PC-3 (cell line): ENCODE results near the gene GRIA4. TPM values are rescaled to one million over a fixed set of nuclear protein-coding genes. Genes with fewer than 3 reads are reported as not detected.

Experiments used
- ATAC-seq: fragments of 200-7000 bp; cut with Tn5 transposase; 2 replicates; pipeline ENCODE4 v1.9.1; 2020; ENCODE audit warnings: mild to moderate bottlenecking, moderate library complexity
- BruUV-seq: library from RNA; stranded (reverse); fragments of 400-500 nt; replicated peaks from 2 replicates; lab custom pipeline; 2021; lab: Mats Ljungman, UMichigan
- CTCF ChIA-PET: fragments of 300-600 bp; sonication (Branson Sonifier 250); formaldehyde crosslinking; loops from one replicate; lab custom pipeline; 2022; ENCODE audit warnings: antibody characterized with exemption; lab: Charles Lee
- POLR2A ChIA-PET: fragments of 300-600 bp; sonication (Branson Sonifier 250); formaldehyde crosslinking; loops from one replicate; lab custom pipeline; 2022; ENCODE audit warnings: antibody characterized with exemption; ENCODE audit not compliant: unreplicated experiment; lab: Charles Lee
- DNase-seq: peaks from one replicate; pipeline ENCODE4 v3.0.0-alpha.2; 2015
- H2AFZ ChIP-seq: fragments of 300-600 bp; sonication (generic); 2 replicates; pipeline ENCODE4 v1.6.0; 2016; ENCODE audit warnings: antibody characterized with exemption, low read length
- H3F3A ChIP-seq: fragments of 300-600 bp; sonication (generic); one replicate; pipeline ENCODE4 v1.6.0; 2017; ENCODE audit warnings: antibody characterized with exemption, low read length, control low read depth, mild to moderate bottlenecking; ENCODE audit not compliant: unreplicated experiment
- H3K27ac ChIP-seq: fragments of 300-600 bp; sonication (generic); 2 replicates; pipeline ENCODE4 v1.5.1; 2016; ENCODE audit warnings: mild to moderate bottlenecking, low read length
- H3K27me3 ChIP-seq: fragments of 300-600 bp; sonication (generic); 2 replicates; pipeline ENCODE4 v1.6.1; 2016; ENCODE audit warnings: low read length, mixed read lengths
- H3K36me3 ChIP-seq: fragments of 300-600 bp; sonication (generic); 2 replicates; pipeline ENCODE4 v1.6.1; 2016; ENCODE audit warnings: low read depth, mixed run types, low read length, mixed read lengths
- H3K4me1 ChIP-seq: fragments of 300-600 bp; sonication (generic); 2 replicates; pipeline ENCODE4 v1.5.1; 2016; ENCODE audit warnings: low read length; ENCODE audit not compliant: insufficient read depth
- H3K4me2 ChIP-seq: fragments of 300-600 bp; sonication (generic); 2 replicates; pipeline ENCODE4 v1.6.0; 2016; ENCODE audit warnings: low read length
- H3K4me3 ChIP-seq: fragments of 300-600 bp; sonication (generic); 2 replicates; pipeline ENCODE4 v1.5.1; 2016; ENCODE audit warnings: mild to moderate bottlenecking, low read length, mixed read lengths
- H3K79me2 ChIP-seq: fragments of 300-600 bp; sonication (generic); 2 replicates; pipeline ENCODE4 v1.6.1; 2017; ENCODE audit warnings: low read length, mixed read lengths
- H3K9ac ChIP-seq: fragments of 300-600 bp; sonication (generic); 2 replicates; pipeline ENCODE4 v1.6.0; 2016; ENCODE audit warnings: mild to moderate bottlenecking, low read length
- H3K9me2 ChIP-seq: fragments of 300-600 bp; sonication (generic); replicated peaks from 2 replicates; pipeline ENCODE4 v1.6.1; 2016; ENCODE audit warnings: mixed run types, low read length, mixed read lengths
- H3K9me3 ChIP-seq: fragments of 300-600 bp; sonication (generic); 2 replicates; pipeline ENCODE4 v1.6.1; 2016; ENCODE audit warnings: low read length, mixed read lengths
- H4K20me1 ChIP-seq: fragments of 300-600 bp; sonication (generic); 2 replicates; pipeline ENCODE4 v1.6.1; 2016; ENCODE audit warnings: low read length, mixed read lengths
- EZH2 ChIP-seq: fragments of 300-600 bp; sonication (generic); IDR thresholded peaks from one replicate; pipeline ENCODE4 v1.6.1; 2017; ENCODE audit warnings: antibody characterized with exemption, mild to moderate bottlenecking, low read length; ENCODE audit not compliant: unreplicated experiment
- EZH2phosphoT487 ChIP-seq: fragments of 300-600 bp; sonication (generic); IDR thresholded peaks from 2 replicates; pipeline ENCODE4 v1.6.1; 2018; ENCODE audit warnings: mild to moderate bottlenecking, antibody characterized with exemption, low read length, borderline replicate concordance
- intact Hi-C: fragments of 100-400 bp; cut with micrococcal nuclease; formaldehyde crosslinking; loops from 2 replicates; pipeline ENCODE4 v1.9.0; 2023
- total RNA-seq: library from RNA; depleted of rRNA; stranded (reverse); fragments of >200 nt; gene quantifications from 2 replicates; pipeline ENCODE4 v1.2.3, GENCODE V29; 2014
- TF ChIP-seq, protein P1 (sequence below): fragments of 300-600 bp; sonication (generic); conservative IDR thresholded peaks from 2 replicates; pipeline ENCODE4 v1.5.1; 2017; ENCODE audit warnings: antibody characterized with exemption, low read depth, mild to moderate bottlenecking, low read length

The GRIA4 gene
- total RNA-seq, 1 experiment from 2014 or later: not detected

- H2AFZ ChIP-seq: no peak overlapping the region
- no peaks in the 10 kb centered on the region for H3K27me3 ChIP-seq
- peaks cover 13% of the 10 kb centered on the region for H3K4me1 ChIP-seq
- H3K9ac ChIP-seq: no peak overlapping the region
- H4K20me1 ChIP-seq: no peaks in the 10 kb centered on the region
- intact Hi-C loops: no loop called here
- ChIA-PET CTCF (no interaction called here), POLR2A (no interaction called here)
- no peak for TF ChIP-seq EZH2
- TF ChIP-seq, protein P1, sequence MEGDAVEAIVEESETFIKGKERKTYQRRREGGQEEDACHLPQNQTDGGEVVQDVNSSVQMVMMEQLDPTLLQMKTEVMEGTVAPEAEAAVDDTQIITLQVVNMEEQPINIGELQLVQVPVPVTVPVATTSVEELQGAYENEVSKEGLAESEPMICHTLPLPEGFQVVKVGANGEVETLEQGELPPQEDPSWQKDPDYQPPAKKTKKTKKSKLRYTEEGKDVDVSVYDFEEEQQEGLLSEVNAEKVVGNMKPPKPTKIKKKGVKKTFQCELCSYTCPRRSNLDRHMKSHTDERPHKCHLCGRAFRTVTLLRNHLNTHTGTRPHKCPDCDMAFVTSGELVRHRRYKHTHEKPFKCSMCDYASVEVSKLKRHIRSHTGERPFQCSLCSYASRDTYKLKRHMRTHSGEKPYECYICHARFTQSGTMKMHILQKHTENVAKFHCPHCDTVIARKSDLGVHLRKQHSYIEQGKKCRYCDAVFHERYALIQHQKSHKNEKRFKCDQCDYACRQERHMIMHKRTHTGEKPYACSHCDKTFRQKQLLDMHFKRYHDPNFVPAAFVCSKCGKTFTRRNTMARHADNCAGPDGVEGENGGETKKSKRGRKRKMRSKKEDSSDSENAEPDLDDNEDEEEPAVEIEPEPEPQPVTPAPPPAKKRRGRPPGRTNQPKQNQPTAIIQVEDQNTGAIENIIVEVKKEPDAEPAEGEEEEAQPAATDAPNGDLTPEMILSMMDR: no peak
- no peak for TF ChIP-seq EZH2phosphoT487
- H3K36me3 ChIP-seq: peaks cover 12% of the 10 kb centered on the region
- H3K9me3 ChIP-seq: no peaks in the 10 kb centered on the region
- BruUV-seq: no TSS peak
- H3K79me2 ChIP-seq: peaks cover 52% of the 10 kb centered on the region
- H3K4me3 ChIP-seq: no peak overlapping the region
- H3K4me2 ChIP-seq: no peak overlapping the region
- DNase-seq (no peak), ATAC-seq (no peak)
- H3F3A ChIP-seq: no peaks in the 10 kb centered on the region
- no peaks in the 10 kb centered on the region for H3K9me2 ChIP-seq
- no peak overlapping the region for H3K27ac ChIP-seq
Observed at GRCh38 chr11:106014620-106015019, 404.7 kb downstream of the GRIA4 start.

DNA sequence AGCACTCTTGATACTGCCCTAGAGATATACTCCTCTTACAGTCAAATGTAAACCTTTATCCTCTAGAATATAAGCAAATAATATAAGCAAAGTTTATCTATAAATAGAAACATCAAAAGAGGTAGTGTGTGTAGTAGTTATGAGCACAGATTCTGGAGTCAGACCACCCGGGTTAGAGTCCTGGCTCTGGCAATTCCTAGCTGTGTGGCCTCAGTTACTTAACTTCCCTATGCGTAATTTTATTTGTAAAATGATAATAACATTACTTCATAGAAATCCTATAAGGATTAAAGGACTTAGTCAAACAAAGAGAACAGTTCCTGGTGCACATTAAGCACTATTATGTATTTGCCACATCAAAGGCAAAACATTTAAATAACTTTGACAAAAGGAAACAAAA is 405.2 kb downstream of the GRIA4 start:
- Histone ChIP-seq H4K20me1 (no peaks in the 10 kb centered on the region), H3K9ac (no peak overlapping the region), H3K36me3 (peaks cover 11% of the 10 kb centered on the region), H3F3A (no peaks in the 10 kb centered on the region), H3K27ac (no peak overlapping the region), H3K4me2 (no peak overlapping the region), H3K27me3 (no peaks in the 10 kb centered on the region), H3K9me3 (no peaks in the 10 kb centered on the region), H3K4me3 (no peak overlapping the region), H3K4me1 (peaks cover 17% of the 10 kb centered on the region), H2AFZ (no peak overlapping the region), H3K79me2 (peaks cover 56% of the 10 kb centered on the region), H3K9me2 (no peaks in the 10 kb centered on the region)
- BruUV-seq: no TSS peak
- DNase-seq (no peak), ATAC-seq (no peak)
- TF ChIP-seq EZH2 (no peak), EZH2phosphoT487 (no peak)
- intact Hi-C loops: no loop called here
- ChIA-PET POLR2A (no interaction called here), CTCF (no interaction called here)

DNA sequence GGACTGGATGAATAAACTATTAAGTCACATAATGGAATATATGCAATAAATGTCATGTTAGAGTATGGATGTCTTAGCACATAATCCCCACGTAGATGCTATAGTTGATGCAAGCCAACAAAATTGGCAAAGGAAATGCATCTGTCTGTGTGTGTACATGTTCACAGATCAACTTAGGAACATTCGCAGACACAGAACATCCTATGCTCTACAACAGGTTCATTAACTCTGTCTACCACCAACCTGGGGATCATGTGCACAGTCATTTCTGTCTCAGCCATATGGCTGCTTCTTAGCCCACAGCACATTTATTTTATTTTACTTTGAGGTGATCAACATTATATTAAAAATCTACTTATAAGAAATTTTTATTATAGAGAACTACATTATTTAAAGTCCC is 407.2 kb downstream of the GRIA4 start:
- Histone ChIP-seq H3K79me2 (peaks cover 75% of the 10 kb centered on the region), H3K27ac (no peak overlapping the region), H2AFZ (no peak overlapping the region), H3K9me3 (no peaks in the 10 kb centered on the region), H3K36me3 (peaks cover 3% of the 10 kb centered on the region; the same call in 1 of the 2 replicates), H3K9ac (no peak overlapping the region), H3K4me2 (no peak overlapping the region), H3K4me1 (peaks cover 28% of the 10 kb centered on the region), H4K20me1 (no peaks in the 10 kb centered on the region), H3K4me3 (no peak overlapping the region), H3K27me3 (no peaks in the 10 kb centered on the region), H3K9me2 (no peaks in the 10 kb centered on the region), H3F3A (no peaks in the 10 kb centered on the region)
- ChIA-PET CTCF (no interaction called here), POLR2A (no interaction called here)
- ATAC-seq (no peak), DNase-seq (no peak)
- BruUV-seq: no TSS peak
- TF ChIP-seq, protein P1: no peak
- TF ChIP-seq EZH2: no peak
- TF ChIP-seq EZH2phosphoT487: no peak
- intact Hi-C loops: no loop called here
